HEK293T (cell line): ENCODE results near the gene HMX2.

Experiments
- ARNT ChIP-seq: fragments of 450-650 bp; IDR thresholded peaks from 2 replicates; pipeline ENCODE4 v1.6.1; 2017; ENCODE audit warnings: mild to moderate bottlenecking
- BHLHE40 ChIP-seq: fragments of 450-650 bp; IDR thresholded peaks from 2 replicates; pipeline ENCODE4 v1.6.1; 2016; ENCODE audit warnings: mild to moderate bottlenecking, moderate library complexity, borderline replicate concordance
- ELF4 ChIP-seq: fragments of 450-650 bp; IDR thresholded peaks from 2 replicates; pipeline ENCODE4 v1.6.1; 2017; ENCODE audit warnings: antibody characterized with exemption
- FOXA1 ChIP-seq: fragments of 450-650 bp; IDR thresholded peaks from 2 replicates; pipeline ENCODE4 v1.6.1; 2016; ENCODE audit warnings: mild to moderate bottlenecking
- FOXK2 ChIP-seq: fragments of 450-650 bp; IDR thresholded peaks from 2 replicates; pipeline ENCODE4 v1.6.1; 2016; ENCODE audit warnings: mild to moderate bottlenecking
- FOXM1 ChIP-seq: fragments of 450-650 bp; IDR thresholded peaks from 2 replicates; pipeline ENCODE4 v1.6.1; 2017; ENCODE audit warnings: mild to moderate bottlenecking, borderline replicate concordance
- HDGF ChIP-seq: fragments of 450-650 bp; IDR thresholded peaks from 2 replicates; pipeline ENCODE4 v1.6.1; 2017; ENCODE audit warnings: antibody characterized with exemption, borderline replicate concordance
- SP1 ChIP-seq: fragments of 450-650 bp; IDR thresholded peaks from 2 replicates; pipeline ENCODE4 v1.6.1; 2017
- SUZ12 ChIP-seq: fragments of 450-650 bp; IDR thresholded peaks from 2 replicates; pipeline ENCODE4 v1.6.1; 2016; ENCODE audit warnings: mild to moderate bottlenecking
- TARDBP ChIP-seq: fragments of 450-650 bp; IDR thresholded peaks from 2 replicates; pipeline ENCODE4 v1.6.1; 2016
- ZNF384 ChIP-seq: fragments of 450-650 bp; IDR thresholded peaks from 2 replicates; pipeline ENCODE4 v1.6.1; 2016
- TF ChIP-seq, protein P1 (sequence below): fragments of 450-650 bp; IDR thresholded peaks from 2 replicates; pipeline ENCODE4 v1.6.1; 2016

DNA sequence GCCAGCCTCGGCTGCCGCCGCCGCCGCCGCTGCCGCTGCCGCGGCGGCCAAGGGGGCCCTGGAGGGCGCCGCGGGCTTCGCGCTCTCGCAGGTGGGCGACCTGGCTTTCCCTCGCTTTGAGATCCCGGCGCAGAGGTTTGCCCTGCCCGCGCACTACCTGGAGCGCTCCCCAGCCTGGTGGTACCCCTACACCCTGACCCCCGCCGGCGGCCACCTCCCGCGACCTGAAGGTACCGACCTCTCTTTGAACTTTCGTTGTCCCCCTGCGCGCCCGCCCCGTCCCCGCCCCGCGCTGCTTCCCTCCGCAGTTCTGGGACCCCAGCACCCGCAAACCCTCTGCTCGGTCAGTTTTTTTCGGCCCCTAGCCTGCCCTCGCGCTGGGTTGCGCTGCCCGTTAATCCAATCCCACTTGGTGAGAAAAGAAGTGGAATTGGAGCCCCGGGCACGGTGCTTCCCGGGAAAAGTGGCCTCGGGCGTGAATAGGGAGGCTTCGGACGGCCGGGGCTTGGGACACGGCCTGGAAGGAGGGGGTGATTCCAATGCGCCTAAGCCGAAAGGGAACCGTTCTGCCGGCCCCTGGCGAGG is 11.6 kb upstream of the HMX2 start:
- TF ChIP-seq BHLHE40 (no peak), HDGF (no peak), SP1 (no peak), ARNT (no peak), FOXA1 (no peak), FOXM1 (no peak), FOXK2 (no peak), ZNF384 (no peak), TARDBP (no peak), SUZ12 (no peak), ELF4 (no peak)
- TF ChIP-seq, protein P1, sequence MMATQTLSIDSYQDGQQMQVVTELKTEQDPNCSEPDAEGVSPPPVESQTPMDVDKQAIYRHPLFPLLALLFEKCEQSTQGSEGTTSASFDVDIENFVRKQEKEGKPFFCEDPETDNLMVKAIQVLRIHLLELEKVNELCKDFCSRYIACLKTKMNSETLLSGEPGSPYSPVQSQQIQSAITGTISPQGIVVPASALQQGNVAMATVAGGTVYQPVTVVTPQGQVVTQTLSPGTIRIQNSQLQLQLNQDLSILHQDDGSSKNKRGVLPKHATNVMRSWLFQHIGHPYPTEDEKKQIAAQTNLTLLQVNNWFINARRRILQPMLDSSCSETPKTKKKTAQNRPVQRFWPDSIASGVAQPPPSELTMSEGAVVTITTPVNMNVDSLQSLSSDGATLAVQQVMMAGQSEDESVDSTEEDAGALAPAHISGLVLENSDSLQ = no peak
